ENCODE measurements around the gene NDUFAF5.

GRCh38 chr20:13822459-13822858 lies 37.6 kb downstream of the NDUFAF5 start:
- no peak for TF ChIP-seq CTCF (IDR thresholded peaks at IDR 0.05)
- TF ChIP-seq POLR2A (IDR thresholded peaks at IDR 0.05) = no peak

Measured in lower leg skin (tissue), 3 donors.